K562 (cell line): ENCODE data around the gene TMEM131L. TPM values are rescaled to one million over a fixed set of nuclear protein-coding genes. Genes with fewer than 3 reads are reported as not detected.

Source experiments
- BACH1 ChIP-seq: fragments of 200-800 bp; sonication (Bioruptor generic); IDR thresholded peaks from 2 replicates; pipeline ENCODE4 v1.6.1; 2016; ENCODE audit warnings: missing genetic modification characterization, missing compliant biosample characterization
- CEBPG ChIP-seq, 3 experiments: fragments of 200-800 bp in 1 of 3; sonication (Bioruptor generic) in 1 of 3; sonication (generic) in 1 of 3; formaldehyde crosslinking in 1 of 3; IDR thresholded peaks in 2 of 3; conservative IDR thresholded peaks in 1 of 3; 2 replicates each; pipeline versions ENCODE4 v1.6.1 to v1.8.0; 2016 to 2022; ENCODE audit warnings: missing compliant biosample characterization in 2 of 3, missing genetic modification characterization in 2 of 3, mild to moderate bottlenecking in 1 of 3, missing genetic modification reagents in 1 of 3
- CHCHD3 ChIP-seq: fragments of 250-450 bp; sonication (Bioruptor Pico); IDR thresholded peaks from 2 replicates; pipeline ENCODE4 v2.1.2; 2022; ENCODE audit warnings: mild to moderate bottlenecking
- GTF2E2 ChIP-seq: fragments of 200-800 bp; sonication (Bioruptor generic); IDR thresholded peaks from 2 replicates; pipeline ENCODE4 v1.6.1; 2016; ENCODE audit warnings: missing genetic modification characterization, missing compliant biosample characterization
- HDAC8 ChIP-seq: fragments of 450-650 bp; IDR thresholded peaks from 2 replicates; pipeline ENCODE4 v1.6.1; 2016; ENCODE audit warnings: mild to moderate bottlenecking, missing genetic modification characterization, moderate library complexity, missing compliant biosample characterization
- HOXB6 ChIP-seq: fragments of 250-450 bp; sonication (Bioruptor Pico); IDR thresholded peaks from 2 replicates; pipeline ENCODE4 v1.5.1; 2022; ENCODE audit warnings: mild to moderate bottlenecking, borderline replicate concordance
- MEF2A ChIP-seq: IDR thresholded peaks from 2 replicates; pipeline ENCODE4 v1.6.1; 2011; ENCODE audit warnings: low read depth, mild to moderate bottlenecking, low read length, moderate library complexity; ENCODE audit not compliant: control insufficient read depth
- MTA1 ChIP-seq: fragments of 450-650 bp; IDR thresholded peaks from 2 replicates; pipeline ENCODE4 v1.6.1; 2017; ENCODE audit warnings: borderline replicate concordance
- MXI1 ChIP-seq: IDR thresholded peaks from 2 replicates; pipeline ENCODE4 v1.6.1; 2011; ENCODE audit warnings: low read depth, mild to moderate bottlenecking, improper control_type of control experiment, low read length
- NCOA1 ChIP-seq: fragments of 450-650 bp; IDR thresholded peaks from 2 replicates; pipeline ENCODE4 v1.6.1; 2016; ENCODE audit warnings: low read depth
- PHB2 ChIP-seq: fragments of 450-650 bp; IDR thresholded peaks from 2 replicates; pipeline ENCODE4 v1.6.1; 2017; ENCODE audit warnings: low read depth
- SMAD3 ChIP-seq: fragments of 450-650 bp; formaldehyde crosslinking; conservative IDR thresholded peaks from 2 replicates; pipeline ENCODE4 v1.4.0; 2020; ENCODE audit warnings: mild to moderate bottlenecking
- SMARCA5 ChIP-seq: fragments of 450-650 bp; IDR thresholded peaks from 2 replicates; pipeline ENCODE4 v1.6.1; 2016
- YBX1 ChIP-seq: fragments of 450-650 bp; IDR thresholded peaks from 2 replicates; pipeline ENCODE4 v1.7.1; 2016; ENCODE audit warnings: mild to moderate bottlenecking
- ZC3H11A ChIP-seq: IDR thresholded peaks from 2 replicates; pipeline ENCODE4 v1.6.1; 2012; ENCODE audit warnings: low read depth, low read length, improper control_type of control experiment
- ZKSCAN8 ChIP-seq: fragments of 200-800 bp; sonication (Bioruptor generic); IDR thresholded peaks from 2 replicates; pipeline ENCODE4 v1.6.1; 2016; ENCODE audit warnings: missing genetic modification characterization, missing compliant biosample characterization
- ZNF253 ChIP-seq: fragments of 250-450 bp; sonication (Bioruptor Pico); conservative IDR thresholded peaks from 2 replicates; pipeline ENCODE4 v1.6.1; 2021; ENCODE audit warnings: mild to moderate bottlenecking
- ZNF766 ChIP-seq: fragments of 200-800 bp; sonication (Bioruptor generic); conservative IDR thresholded peaks from 2 replicates; pipeline ENCODE4 v1.6.1; 2016; ENCODE audit warnings: missing genetic modification characterization, missing compliant biosample characterization
- ZNF785 ChIP-seq: fragments of 250-450 bp; sonication (Bioruptor Pico); IDR thresholded peaks from 2 replicates; pipeline ENCODE4 v1.4.0; 2020; ENCODE audit warnings: mild to moderate bottlenecking
- polyA plus RNA-seq, 8 experiments: library from polyadenylated mRNA; depleted of rRNA in 4 of 8; stranded (reverse) in 5 of 8; unstranded in 3 of 8; fragments of >200 nt; fragmentation: Nextera tagmentation in 2 of 8; fragmentation: Illumina TruSeq in 1 of 8; extraction: Ambion mirVana in 2 of 8; extraction: Trizol in 1 of 8; gene quantifications; 2 replicates each; pipeline versions ENCODE4 v1.2.1 to v1.2.3, GENCODE V29; 2011 to 2014; ENCODE audit warnings: inconsistent platforms in 1 of 8, missing spikeins in 1 of 8
- total RNA-seq, 7 experiments: library from RNA; depleted of rRNA in 6 of 7; stranded (reverse); fragments of >200 nt in 6 of 7; fragmentation: Illumina TruSeq in 2 of 7; extraction: Trizol in 2 of 7; gene quantifications; 2 replicates each; pipeline versions ENCODE4 v1.2.1 to v1.2.3, GENCODE V29; 2011 to 2021; ENCODE audit warnings: low replicate concordance in 1 of 7
- TF ChIP-seq, protein P1 (sequence below), 2 experiments: fragments of 450-650 bp in 1 of 2; sonication (generic) in 1 of 2; formaldehyde crosslinking in 1 of 2; IDR thresholded peaks in 1 of 2; conservative IDR thresholded peaks in 1 of 2; 2 replicates each; pipeline versions ENCODE4 v1.6.1 to v1.8.1; 2016 to 2023; ENCODE audit warnings: mild to moderate bottlenecking in 2 of 2, moderate library complexity in 2 of 2, inconsistent platforms in 1 of 2, missing genetic modification reagents in 1 of 2
- TF ChIP-seq, protein P2 (sequence below): sonication (generic); formaldehyde crosslinking; IDR thresholded peaks from 2 replicates; pipeline ENCODE4 v1.8.1; 2023; ENCODE audit warnings: mild to moderate bottlenecking, missing genetic modification reagents
- TF ChIP-seq, protein P3 (sequence below): fragments of 250-450 bp; sonication (Bioruptor Pico); IDR thresholded peaks from 2 replicates; pipeline ENCODE4 v1.8.0; 2021; ENCODE audit warnings: moderate library complexity, mild to moderate bottlenecking, inconsistent platforms
- TF ChIP-seq, protein P4 (sequence below): IDR thresholded peaks from 2 replicates; pipeline ENCODE4 v1.6.1; 2011; ENCODE audit not compliant: insufficient read length; ENCODE audit errors: extremely low read depth

TMEM131L gene
- total and polyA plus RNA-seq, 9 of the 15 experiments (the other 6 are each of a cell fraction or from before 2014, with no cell fraction given), result 1.2 to 20.8 (median 12.9) TPM

DNA sequence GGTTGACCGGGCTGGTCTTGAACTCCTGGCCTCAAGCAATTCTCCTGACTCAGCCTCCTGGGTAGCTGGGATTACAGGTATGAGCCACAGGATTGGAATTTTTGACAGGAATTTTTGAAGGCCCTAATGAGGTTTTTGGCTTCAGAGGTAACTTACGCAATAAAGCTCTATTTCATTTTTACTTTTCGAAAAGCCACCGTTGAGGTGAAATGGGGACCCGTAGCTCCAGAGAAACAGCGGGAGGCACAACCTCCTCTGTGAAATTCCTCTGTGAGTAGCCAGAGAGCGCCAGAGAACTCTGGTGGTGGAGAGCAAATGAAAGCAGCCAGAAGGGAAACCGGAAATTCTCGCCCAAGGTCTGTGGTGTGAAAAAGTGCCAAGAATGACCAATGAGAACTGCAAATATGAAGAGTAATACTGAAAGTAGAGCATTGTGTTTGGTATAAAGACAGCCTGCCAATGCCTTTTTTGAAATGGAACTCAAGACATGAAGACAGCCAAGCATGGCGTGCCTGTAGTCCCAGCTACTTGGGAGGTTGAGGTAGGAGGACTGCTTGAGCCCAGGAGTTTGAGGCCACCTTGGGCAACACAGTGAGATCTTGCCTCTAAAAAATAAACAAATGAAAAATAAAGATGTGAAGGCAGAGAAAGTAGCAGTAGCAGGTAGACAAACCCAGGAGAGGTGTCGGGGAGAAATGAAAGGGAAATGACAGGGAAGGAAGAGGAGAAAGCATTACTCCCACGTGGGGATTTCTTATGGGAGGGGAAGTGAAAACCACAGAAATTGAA lies 33.0 kb upstream of the TMEM131L start (continued):
- TF ChIP-seq, protein P1, sequence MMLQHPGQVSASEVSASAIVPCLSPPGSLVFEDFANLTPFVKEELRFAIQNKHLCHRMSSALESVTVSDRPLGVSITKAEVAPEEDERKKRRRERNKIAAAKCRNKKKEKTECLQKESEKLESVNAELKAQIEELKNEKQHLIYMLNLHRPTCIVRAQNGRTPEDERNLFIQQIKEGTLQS (IDR thresholded peaks at IDR 0.05), result no peak
- TF ChIP-seq, protein P1 (CRISPR knock-in tag; conservative IDR thresholded peaks at IDR 0.05), result no peak
- TF ChIP-seq CHCHD3 (no peak), ZNF766 (CRISPR knock-in tag) (no peak), ZNF253 (no peak), HOXB6 (CRISPR knock-in tag) (no peak), NCOA1 (no peak), MXI1 (no peak), MTA1 (no peak; the same call in 1 of the 2 replicates), BACH1 (tag) (peak; percentile 58), GTF2E2 (no peak), YBX1 (no peak), MEF2A (no peak), SMAD3 (CRISPR knock-in tag) (no peak), ZNF785 (CRISPR knock-in tag) (no peak), CEBPG (CRISPR knock-in tag; IDR thresholded peaks at IDR 0.05) (peak; percentile 45; the same call in 1 of the 2 replicates), CEBPG (tag; conservative IDR thresholded peaks at IDR 0.05 in 1 of 2, IDR thresholded peaks at IDR 0.05 in 1 of 2) (peak; percentile 82 to 86), HDAC8 (tag) (0 out of 2 replicates have a peak, but pooled peaks have one; percentile 33), SMARCA5 (peak; percentile 79), PHB2 (no peak), ZKSCAN8 (CRISPR knock-in tag) (no peak), ZC3H11A (no peak)
- TF ChIP-seq, protein P2, sequence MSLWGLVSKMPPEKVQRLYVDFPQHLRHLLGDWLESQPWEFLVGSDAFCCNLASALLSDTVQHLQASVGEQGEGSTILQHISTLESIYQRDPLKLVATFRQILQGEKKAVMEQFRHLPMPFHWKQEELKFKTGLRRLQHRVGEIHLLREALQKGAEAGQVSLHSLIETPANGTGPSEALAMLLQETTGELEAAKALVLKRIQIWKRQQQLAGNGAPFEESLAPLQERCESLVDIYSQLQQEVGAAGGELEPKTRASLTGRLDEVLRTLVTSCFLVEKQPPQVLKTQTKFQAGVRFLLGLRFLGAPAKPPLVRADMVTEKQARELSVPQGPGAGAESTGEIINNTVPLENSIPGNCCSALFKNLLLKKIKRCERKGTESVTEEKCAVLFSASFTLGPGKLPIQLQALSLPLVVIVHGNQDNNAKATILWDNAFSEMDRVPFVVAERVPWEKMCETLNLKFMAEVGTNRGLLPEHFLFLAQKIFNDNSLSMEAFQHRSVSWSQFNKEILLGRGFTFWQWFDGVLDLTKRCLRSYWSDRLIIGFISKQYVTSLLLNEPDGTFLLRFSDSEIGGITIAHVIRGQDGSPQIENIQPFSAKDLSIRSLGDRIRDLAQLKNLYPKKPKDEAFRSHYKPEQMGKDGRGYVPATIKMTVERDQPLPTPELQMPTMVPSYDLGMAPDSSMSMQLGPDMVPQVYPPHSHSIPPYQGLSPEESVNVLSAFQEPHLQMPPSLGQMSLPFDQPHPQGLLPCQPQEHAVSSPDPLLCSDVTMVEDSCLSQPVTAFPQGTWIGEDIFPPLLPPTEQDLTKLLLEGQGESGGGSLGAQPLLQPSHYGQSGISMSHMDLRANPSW (CRISPR knock-in tag), result no peak
- TF ChIP-seq, protein P3, sequence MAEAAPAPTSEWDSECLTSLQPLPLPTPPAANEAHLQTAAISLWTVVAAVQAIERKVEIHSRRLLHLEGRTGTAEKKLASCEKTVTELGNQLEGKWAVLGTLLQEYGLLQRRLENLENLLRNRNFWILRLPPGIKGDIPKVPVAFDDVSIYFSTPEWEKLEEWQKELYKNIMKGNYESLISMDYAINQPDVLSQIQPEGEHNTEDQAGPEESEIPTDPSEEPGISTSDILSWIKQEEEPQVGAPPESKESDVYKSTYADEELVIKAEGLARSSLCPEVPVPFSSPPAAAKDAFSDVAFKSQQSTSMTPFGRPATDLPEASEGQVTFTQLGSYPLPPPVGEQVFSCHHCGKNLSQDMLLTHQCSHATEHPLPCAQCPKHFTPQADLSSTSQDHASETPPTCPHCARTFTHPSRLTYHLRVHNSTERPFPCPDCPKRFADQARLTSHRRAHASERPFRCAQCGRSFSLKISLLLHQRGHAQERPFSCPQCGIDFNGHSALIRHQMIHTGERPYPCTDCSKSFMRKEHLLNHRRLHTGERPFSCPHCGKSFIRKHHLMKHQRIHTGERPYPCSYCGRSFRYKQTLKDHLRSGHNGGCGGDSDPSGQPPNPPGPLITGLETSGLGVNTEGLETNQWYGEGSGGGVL (CRISPR knock-in tag), result no peak
- TF ChIP-seq, protein P4, sequence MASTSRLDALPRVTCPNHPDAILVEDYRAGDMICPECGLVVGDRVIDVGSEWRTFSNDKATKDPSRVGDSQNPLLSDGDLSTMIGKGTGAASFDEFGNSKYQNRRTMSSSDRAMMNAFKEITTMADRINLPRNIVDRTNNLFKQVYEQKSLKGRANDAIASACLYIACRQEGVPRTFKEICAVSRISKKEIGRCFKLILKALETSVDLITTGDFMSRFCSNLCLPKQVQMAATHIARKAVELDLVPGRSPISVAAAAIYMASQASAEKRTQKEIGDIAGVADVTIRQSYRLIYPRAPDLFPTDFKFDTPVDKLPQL, result no peak
